BJ (cell line): ENCODE measurements around the gene MS4A7. TPM values are rescaled to one million over a fixed set of nuclear protein-coding genes. Genes with fewer than 3 reads are reported as not detected.

Source experiments
- CTCF ChIA-PET: fragments of 350-600 bp; formaldehyde crosslinking; extraction: SDS; loops from one replicate; lab custom pipeline; 2021; ENCODE audit warnings: antibody characterized with exemption, inconsistent platforms; lab: Yijun Ruan, JAX
- POLR2A ChIA-PET: fragments of 300-600 bp; sonication (Branson Sonifier 250); formaldehyde crosslinking; extraction: SDS; loops from one replicate; lab custom pipeline; 2021; ENCODE audit warnings: antibody characterized with exemption; lab: Charles Lee
- DNase-seq: peaks from one replicate; pipeline ENCODE4 v3.0.0-alpha.2; 2011; ENCODE audit warnings: low read depth
- H3K27me3 ChIP-seq: 2 replicates; pipeline ENCODE4 v1.6.0; 2011; ENCODE audit warnings: low read length; ENCODE audit not compliant: control insufficient read depth, insufficient read depth
- H3K36me3 ChIP-seq: 2 replicates; pipeline ENCODE4 v1.5.1; 2011; ENCODE audit warnings: low read length; ENCODE audit not compliant: control insufficient read depth, insufficient read depth
- H3K4me3 ChIP-seq: 2 replicates; pipeline ENCODE4 v1.5.1; 2011; ENCODE audit warnings: low read depth, mild to moderate bottlenecking, control low read depth, low read length
- polyA plus RNA-seq: library from polyadenylated mRNA; depleted of rRNA; stranded (reverse); fragments of >200 nt; gene quantifications from 2 replicates; pipeline ENCODE4 v1.2.3, GENCODE V29; 2011
- TF ChIP-seq, protein P1 (sequence below): IDR thresholded peaks from 2 replicates; pipeline ENCODE4 v1.5.1; 2011; ENCODE audit warnings: low read depth, mild to moderate bottlenecking, control low read depth, inconsistent platforms, low read length, moderate library complexity; ENCODE audit not compliant: insufficient read depth

Gene MS4A7
- polyA plus RNA-seq, 1 experiment: not detected

DNA sequence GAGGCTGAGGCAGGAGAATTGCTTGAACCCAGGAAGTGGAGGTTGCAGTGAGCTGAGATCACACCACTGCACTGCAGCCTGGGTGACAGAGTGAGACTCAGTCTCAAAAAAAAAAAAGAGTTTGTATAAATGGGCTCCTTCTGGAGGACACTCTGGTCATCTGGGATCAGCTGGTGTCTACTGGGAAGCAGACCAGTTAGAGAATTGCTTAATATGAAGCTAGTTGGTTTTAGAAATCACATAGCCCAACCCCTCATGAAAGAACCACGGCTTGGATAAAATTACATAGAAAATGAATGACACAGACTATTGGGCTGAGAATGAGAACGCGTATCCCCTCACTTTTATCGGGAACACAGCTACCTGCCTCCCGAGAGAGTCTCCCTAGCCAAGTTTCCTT, 14.7 kb downstream of the MS4A7 start:
- no peak for DNase-seq
- Histone ChIP-seq H3K36me3 (no peaks in the 10 kb centered on the region), H3K4me3 (no peak overlapping the region), H3K27me3 (no peaks in the 10 kb centered on the region)
- TF ChIP-seq, protein P1, sequence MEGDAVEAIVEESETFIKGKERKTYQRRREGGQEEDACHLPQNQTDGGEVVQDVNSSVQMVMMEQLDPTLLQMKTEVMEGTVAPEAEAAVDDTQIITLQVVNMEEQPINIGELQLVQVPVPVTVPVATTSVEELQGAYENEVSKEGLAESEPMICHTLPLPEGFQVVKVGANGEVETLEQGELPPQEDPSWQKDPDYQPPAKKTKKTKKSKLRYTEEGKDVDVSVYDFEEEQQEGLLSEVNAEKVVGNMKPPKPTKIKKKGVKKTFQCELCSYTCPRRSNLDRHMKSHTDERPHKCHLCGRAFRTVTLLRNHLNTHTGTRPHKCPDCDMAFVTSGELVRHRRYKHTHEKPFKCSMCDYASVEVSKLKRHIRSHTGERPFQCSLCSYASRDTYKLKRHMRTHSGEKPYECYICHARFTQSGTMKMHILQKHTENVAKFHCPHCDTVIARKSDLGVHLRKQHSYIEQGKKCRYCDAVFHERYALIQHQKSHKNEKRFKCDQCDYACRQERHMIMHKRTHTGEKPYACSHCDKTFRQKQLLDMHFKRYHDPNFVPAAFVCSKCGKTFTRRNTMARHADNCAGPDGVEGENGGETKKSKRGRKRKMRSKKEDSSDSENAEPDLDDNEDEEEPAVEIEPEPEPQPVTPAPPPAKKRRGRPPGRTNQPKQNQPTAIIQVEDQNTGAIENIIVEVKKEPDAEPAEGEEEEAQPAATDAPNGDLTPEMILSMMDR: no peak
- ChIA-PET CTCF (no interaction called here), POLR2A (no interaction called here)

DNA sequence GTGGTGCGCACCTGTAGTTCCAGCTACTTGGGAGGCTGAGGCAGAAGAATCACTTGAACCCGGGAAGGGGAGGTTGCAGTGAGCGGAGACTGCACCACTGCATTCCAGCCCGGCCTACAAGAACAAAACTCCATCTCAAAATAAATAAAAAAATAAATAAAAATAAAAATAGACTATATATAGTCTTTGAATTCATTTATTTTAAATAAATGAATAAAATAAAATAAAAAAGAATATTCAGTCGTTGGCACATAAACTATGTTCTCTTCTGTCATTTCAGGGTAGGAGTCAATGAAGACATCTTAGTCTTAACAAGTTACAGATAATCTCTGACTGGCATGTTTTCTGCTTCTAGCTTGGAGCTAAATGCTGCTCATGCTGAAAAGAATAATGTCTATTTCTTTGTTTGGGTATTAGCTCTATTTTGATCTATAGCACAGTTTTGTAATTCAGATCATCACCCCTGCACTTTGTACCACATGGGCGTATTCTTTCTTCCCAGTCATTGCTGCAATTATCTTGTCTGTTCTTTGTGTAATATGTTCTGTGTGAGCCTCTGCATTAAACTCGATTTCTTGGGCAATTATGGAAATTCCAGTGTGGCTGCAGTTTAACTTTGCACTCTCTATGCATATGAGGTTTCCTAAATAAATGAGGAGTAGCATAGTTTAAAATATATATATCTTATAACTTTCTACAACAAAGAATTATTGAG, 16.5 kb downstream of the MS4A7 start:
- Histone ChIP-seq H3K4me3 (no peak overlapping the region), H3K36me3 (no peaks in the 10 kb centered on the region), H3K27me3 (no peaks in the 10 kb centered on the region)
- CTCF ChIA-PET: no interaction called here
- TF ChIP-seq, protein P1: no peak
- no peak for DNase-seq
- POLR2A ChIA-PET: no interaction called here

DNA sequence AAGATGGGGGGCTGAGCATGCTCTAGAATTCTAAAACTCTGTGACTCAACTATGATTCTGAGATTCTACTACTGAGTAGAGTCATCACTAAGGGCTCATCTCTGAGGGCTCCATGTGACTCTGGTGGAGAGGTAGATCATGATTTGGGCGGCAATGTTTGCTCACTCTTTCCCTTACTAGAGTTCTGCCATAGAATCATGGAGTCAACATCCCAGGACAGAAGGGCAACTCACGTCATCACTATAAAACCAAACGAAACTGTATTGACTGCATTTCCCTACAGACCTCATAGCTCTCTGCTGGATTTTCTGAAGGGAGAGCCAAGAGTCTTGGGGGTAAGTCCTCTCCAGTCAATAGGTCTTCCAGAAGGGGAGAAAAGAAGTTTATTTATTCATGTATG, 18.1 kb downstream of the MS4A7 start, which contains the start of gene MS4A14:
MS4A14 (plus strand) TSS at position 78 of the 400 bp plus-strand sequence; CDS start at position 198, 120 bp downstream.
- CTCF ChIA-PET: no interaction called here
- H3K36me3 ChIP-seq: no peaks in the 10 kb centered on the region
- no peak within 1 kb of the TSS for H3K4me3 ChIP-seq
- H3K27me3 ChIP-seq: no peaks in the 10 kb centered on the region
- no peak for DNase-seq
- POLR2A ChIA-PET: no interaction called here
- TF ChIP-seq, protein P1: no peak

DNA sequence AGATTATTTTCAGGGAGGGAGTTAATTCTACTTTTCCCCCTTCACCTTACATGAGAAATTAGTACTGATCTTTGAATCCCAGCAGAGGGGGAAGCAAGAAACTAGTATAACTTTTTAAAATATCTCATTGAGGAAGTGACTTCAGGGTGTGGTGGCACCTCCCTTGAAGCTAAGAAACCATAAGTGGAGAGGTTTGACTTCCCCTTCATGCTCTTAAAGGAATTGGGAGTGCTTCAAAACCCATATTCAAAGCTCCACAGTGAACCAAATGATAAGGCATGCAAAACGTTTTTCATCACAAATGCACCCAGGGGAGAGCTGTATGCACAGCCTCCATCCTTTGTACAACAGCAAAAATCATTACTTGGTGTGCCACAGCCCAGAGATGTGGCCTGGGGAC, 18.5 kb downstream of the MS4A7 start:
- TF ChIP-seq, protein P1: no peak
- CTCF ChIA-PET: no interaction called here
- H3K36me3 ChIP-seq: no peaks in the 10 kb centered on the region
- no peak for DNase-seq
- H3K4me3 ChIP-seq: no peak overlapping the region
- H3K27me3 ChIP-seq: no peaks in the 10 kb centered on the region
- POLR2A ChIA-PET: no interaction called here

DNA sequence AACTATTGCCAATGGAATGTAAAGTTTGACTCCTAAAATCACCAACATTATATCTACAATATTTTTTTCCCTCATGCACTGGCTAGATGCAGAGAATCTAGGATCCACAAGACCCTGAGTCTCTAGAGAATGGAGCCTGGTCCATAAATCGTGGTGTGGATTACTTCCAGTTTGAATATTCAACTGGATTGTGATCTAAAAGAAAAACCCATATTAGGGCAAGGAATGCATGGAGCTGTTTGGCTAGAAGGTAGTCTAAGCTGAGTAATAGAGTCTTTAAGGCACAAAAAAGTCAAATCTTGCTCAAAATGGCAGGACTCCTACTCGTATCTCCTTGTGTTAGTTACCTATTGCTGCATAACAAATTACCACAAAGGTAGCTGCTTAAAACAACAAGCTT, 41.7 kb downstream of the MS4A7 start:
- CTCF ChIA-PET: interaction anchor here (1.6 kb wide), 1 partner anchor 57 kb away, joined by 7 read pairs; no protein-coding TSS in a partner anchor
- H3K36me3 ChIP-seq: no peaks in the 10 kb centered on the region
- no peak for DNase-seq
- H3K27me3 ChIP-seq: no peaks in the 10 kb centered on the region
- POLR2A ChIA-PET: no interaction called here
- TF ChIP-seq, protein P1: no peak
- no peak overlapping the region for H3K4me3 ChIP-seq
